ENCODE results near the gene MSI1. TPM values are rescaled to one million over a fixed set of nuclear protein-coding genes. Genes with fewer than 3 reads are reported as not detected.

Gene MSI1
- total and polyA plus RNA-seq, 2 experiments from 2014 or later = 12.8 to 16.9 TPM

DNA sequence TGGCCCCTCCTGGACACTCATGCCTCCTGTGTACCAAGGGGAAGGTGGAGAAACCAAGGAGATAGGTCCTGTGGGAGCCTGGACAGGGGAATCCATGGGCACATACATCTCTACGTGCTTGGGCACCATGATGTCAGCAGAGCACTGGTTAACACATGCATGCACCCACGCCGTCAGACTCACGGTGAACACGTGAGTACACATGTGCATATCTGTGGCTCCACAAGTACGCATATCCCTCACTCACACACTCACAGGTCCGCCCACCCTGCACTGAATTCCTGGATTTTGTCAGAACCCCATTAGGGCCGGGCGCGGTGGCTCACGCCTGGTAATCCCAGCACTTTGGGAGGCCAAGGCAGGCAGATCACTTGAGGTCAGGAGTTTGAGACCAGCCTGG lies 39.8 kb upstream of the MSI1 start:
- Histone ChIP-seq H4K20me1 (replicated peaks; ENCODE audit: insufficient read depth) (no peaks in the 10 kb centered on the region), H3K36me3 (ENCODE audit: insufficient read depth) (no peaks in the 10 kb centered on the region), H3F3A (replicated peaks; ENCODE audit: low read depth) (no peaks in the 10 kb centered on the region; the same call in 1 of the 2 replicates), H3K79me2 (replicated peaks; ENCODE audit: insufficient read depth) (no peaks in the 10 kb centered on the region), H3K27me3 (ENCODE audit: insufficient read depth) (no peaks in the 10 kb centered on the region), H3K9me2 (ENCODE audit: insufficient read depth) (no peaks in the 10 kb centered on the region), H3K4me3 (no peak overlapping the region), H3K4me1 (ENCODE audit: insufficient read depth) (peaks cover 10% of the 10 kb centered on the region), H3K27ac (ENCODE audit: low read depth) (no peak overlapping the region), H2AFZ (no peak overlapping the region), H3K4me2 (no peak overlapping the region)
- no peak overlapping the region for H3K27ac Mint-ChIP-seq
- no peaks in the 10 kb centered on the region for H3K9me3 Mint-ChIP-seq
- peaks cover 12% of the 10 kb centered on the region for H3K4me1 Mint-ChIP-seq
- ATAC-seq (no peak), DNase-seq (ENCODE audit: low spot score) (no peak)
- no peaks in the 10 kb centered on the region for H3K36me3 Mint-ChIP-seq (ENCODE audit: low read depth)
- H3K27me3 Mint-ChIP-seq (ENCODE audit: insufficient read depth, low read depth, poor library complexity) = peaks cover 2% of the 10 kb centered on the region
- no peak for TF ChIP-seq EZH2phosphoT487 (IDR thresholded peaks at IDR 0.05; ENCODE audit: unreplicated experiment)
- no peak for TF ChIP-seq POLR2AphosphoS5 (IDR thresholded peaks at IDR 0.05; ENCODE audit: low read depth)
- no peak for TF ChIP-seq ZNF331 (CRISPR knock-in tag; IDR thresholded peaks at IDR 0.05; ENCODE audit: low read depth)
- no peak for TF ChIP-seq NANOG (IDR thresholded peaks at IDR 0.05; ENCODE audit: borderline replicate concordance)
- TF ChIP-seq, protein P1, sequence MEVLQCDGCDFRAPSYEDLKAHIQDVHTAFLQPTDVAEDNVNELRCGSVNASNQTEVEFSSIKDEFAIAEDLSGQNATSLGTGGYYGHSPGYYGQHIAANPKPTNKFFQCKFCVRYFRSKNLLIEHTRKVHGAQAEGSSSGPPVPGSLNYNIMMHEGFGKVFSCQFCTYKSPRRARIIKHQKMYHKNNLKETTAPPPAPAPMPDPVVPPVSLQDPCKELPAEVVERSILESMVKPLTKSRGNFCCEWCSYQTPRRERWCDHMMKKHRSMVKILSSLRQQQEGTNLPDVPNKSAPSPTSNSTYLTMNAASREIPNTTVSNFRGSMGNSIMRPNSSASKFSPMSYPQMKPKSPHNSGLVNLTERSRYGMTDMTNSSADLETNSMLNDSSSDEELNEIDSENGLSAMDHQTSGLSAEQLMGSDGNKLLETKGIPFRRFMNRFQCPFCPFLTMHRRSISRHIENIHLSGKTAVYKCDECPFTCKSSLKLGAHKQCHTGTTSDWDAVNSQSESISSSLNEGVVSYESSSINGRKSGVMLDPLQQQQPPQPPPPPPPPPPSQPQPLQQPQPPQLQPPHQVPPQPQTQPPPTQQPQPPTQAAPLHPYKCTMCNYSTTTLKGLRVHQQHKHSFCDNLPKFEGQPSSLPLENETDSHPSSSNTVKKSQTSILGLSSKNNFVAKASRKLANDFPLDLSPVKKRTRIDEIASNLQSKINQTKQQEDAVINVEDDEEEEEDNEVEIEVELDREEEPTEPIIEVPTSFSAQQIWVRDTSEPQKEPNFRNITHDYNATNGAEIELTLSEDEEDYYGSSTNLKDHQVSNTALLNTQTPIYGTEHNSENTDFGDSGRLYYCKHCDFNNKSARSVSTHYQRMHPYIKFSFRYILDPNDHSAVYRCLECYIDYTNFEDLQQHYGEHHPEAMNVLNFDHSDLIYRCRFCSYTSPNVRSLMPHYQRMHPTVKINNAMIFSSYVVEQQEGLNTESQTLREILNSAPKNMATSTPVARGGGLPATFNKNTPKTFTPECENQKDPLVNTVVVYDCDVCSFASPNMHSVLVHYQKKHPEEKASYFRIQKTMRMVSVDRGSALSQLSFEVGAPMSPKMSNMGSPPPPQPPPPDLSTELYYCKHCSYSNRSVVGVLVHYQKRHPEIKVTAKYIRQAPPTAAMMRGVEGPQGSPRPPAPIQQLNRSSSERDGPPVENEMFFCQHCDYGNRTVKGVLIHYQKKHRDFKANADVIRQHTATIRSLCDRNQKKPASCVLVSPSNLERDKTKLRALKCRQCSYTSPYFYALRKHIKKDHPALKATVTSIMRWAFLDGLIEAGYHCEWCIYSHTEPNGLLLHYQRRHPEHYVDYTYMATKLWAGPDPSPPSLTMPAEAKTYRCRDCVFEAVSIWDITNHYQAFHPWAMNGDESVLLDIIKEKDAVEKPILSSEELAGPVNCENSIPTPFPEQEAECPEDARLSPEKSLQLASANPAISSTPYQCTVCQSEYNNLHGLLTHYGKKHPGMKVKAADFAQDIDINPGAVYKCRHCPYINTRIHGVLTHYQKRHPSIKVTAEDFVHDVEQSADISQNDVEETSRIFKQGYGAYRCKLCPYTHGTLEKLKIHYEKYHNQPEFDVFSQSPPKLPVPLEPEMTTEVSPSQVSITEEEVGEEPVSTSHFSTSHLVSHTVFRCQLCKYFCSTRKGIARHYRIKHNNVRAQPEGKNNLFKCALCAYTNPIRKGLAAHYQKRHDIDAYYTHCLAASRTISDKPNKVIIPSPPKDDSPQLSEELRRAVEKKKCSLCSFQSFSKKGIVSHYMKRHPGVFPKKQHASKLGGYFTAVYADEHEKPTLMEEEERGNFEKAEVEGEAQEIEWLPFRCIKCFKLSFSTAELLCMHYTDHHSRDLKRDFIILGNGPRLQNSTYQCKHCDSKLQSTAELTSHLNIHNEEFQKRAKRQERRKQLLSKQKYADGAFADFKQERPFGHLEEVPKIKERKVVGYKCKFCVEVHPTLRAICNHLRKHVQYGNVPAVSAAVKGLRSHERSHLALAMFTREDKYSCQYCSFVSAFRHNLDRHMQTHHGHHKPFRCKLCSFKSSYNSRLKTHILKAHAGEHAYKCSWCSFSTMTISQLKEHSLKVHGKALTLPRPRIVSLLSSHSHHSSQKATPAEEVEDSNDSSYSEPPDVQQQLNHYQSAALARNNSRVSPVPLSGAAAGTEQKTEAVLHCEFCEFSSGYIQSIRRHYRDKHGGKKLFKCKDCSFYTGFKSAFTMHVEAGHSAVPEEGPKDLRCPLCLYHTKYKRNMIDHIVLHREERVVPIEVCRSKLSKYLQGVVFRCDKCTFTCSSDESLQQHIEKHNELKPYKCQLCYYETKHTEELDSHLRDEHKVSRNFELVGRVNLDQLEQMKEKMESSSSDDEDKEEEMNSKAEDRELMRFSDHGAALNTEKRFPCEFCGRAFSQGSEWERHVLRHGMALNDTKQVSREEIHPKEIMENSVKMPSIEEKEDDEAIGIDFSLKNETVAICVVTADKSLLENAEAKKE (CRISPR knock-in tag; IDR thresholded peaks at IDR 0.05) = no peak
- TF ChIP-seq ZNF114 (CRISPR knock-in tag; IDR thresholded peaks at IDR 0.05) = no peak
- no peak for TF ChIP-seq CREB1 (CRISPR knock-in tag; IDR thresholded peaks at IDR 0.05; ENCODE audit: low read depth)
- TF ChIP-seq STAT1 (IDR thresholded peaks at IDR 0.05; ENCODE audit: unreplicated experiment) = no peak
- no peak for TF ChIP-seq JUNB (IDR thresholded peaks at IDR 0.05; ENCODE audit: unreplicated experiment)
- TF ChIP-seq, protein P2, sequence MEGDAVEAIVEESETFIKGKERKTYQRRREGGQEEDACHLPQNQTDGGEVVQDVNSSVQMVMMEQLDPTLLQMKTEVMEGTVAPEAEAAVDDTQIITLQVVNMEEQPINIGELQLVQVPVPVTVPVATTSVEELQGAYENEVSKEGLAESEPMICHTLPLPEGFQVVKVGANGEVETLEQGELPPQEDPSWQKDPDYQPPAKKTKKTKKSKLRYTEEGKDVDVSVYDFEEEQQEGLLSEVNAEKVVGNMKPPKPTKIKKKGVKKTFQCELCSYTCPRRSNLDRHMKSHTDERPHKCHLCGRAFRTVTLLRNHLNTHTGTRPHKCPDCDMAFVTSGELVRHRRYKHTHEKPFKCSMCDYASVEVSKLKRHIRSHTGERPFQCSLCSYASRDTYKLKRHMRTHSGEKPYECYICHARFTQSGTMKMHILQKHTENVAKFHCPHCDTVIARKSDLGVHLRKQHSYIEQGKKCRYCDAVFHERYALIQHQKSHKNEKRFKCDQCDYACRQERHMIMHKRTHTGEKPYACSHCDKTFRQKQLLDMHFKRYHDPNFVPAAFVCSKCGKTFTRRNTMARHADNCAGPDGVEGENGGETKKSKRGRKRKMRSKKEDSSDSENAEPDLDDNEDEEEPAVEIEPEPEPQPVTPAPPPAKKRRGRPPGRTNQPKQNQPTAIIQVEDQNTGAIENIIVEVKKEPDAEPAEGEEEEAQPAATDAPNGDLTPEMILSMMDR (conservative IDR thresholded peaks at IDR 0.05; ENCODE audit: low read depth in 2 of 2) = no peak
- TF ChIP-seq, protein P3, sequence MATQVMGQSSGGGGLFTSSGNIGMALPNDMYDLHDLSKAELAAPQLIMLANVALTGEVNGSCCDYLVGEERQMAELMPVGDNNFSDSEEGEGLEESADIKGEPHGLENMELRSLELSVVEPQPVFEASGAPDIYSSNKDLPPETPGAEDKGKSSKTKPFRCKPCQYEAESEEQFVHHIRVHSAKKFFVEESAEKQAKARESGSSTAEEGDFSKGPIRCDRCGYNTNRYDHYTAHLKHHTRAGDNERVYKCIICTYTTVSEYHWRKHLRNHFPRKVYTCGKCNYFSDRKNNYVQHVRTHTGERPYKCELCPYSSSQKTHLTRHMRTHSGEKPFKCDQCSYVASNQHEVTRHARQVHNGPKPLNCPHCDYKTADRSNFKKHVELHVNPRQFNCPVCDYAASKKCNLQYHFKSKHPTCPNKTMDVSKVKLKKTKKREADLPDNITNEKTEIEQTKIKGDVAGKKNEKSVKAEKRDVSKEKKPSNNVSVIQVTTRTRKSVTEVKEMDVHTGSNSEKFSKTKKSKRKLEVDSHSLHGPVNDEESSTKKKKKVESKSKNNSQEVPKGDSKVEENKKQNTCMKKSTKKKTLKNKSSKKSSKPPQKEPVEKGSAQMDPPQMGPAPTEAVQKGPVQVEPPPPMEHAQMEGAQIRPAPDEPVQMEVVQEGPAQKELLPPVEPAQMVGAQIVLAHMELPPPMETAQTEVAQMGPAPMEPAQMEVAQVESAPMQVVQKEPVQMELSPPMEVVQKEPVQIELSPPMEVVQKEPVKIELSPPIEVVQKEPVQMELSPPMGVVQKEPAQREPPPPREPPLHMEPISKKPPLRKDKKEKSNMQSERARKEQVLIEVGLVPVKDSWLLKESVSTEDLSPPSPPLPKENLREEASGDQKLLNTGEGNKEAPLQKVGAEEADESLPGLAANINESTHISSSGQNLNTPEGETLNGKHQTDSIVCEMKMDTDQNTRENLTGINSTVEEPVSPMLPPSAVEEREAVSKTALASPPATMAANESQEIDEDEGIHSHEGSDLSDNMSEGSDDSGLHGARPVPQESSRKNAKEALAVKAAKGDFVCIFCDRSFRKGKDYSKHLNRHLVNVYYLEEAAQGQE (IDR thresholded peaks at IDR 0.05; ENCODE audit: unreplicated experiment) = no peak
- TF ChIP-seq, protein P4, sequence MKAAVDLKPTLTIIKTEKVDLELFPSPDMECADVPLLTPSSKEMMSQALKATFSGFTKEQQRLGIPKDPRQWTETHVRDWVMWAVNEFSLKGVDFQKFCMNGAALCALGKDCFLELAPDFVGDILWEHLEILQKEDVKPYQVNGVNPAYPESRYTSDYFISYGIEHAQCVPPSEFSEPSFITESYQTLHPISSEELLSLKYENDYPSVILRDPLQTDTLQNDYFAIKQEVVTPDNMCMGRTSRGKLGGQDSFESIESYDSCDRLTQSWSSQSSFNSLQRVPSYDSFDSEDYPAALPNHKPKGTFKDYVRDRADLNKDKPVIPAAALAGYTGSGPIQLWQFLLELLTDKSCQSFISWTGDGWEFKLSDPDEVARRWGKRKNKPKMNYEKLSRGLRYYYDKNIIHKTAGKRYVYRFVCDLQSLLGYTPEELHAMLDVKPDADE (IDR thresholded peaks at IDR 0.05) = no peak
- no peak for TF ChIP-seq EZH2 (IDR thresholded peaks at IDR 0.05; ENCODE audit: low read depth, unreplicated experiment)
- no peak overlapping the region for H3K4me3 Mint-ChIP-seq
